PFSK-1 (cell line): Measurements from ENCODE around the gene RPA1.

Experiments
- FOXP2 ChIP-seq: optimal IDR thresholded peaks from 2 replicates; pipeline ENCODE3; 2011; ENCODE audit warnings: borderline replicate concordance, control low read depth, inconsistent platforms; ENCODE audit not compliant: insufficient read depth; ENCODE audit errors: extremely low read length, extremely low read depth
- POLR2AphosphoS5 ChIP-seq: IDR thresholded peaks from 2 replicates; pipeline ENCODE4 v1.6.1; 2012; ENCODE audit warnings: low read depth, mild to moderate bottlenecking, control low read depth, low read length, moderate library complexity
- SIN3A ChIP-seq: IDR thresholded peaks from 2 replicates; pipeline ENCODE4 v1.6.1; 2012; ENCODE audit warnings: mild to moderate bottlenecking, low read length, moderate library complexity, borderline replicate concordance; ENCODE audit not compliant: insufficient read depth
- TAF1 ChIP-seq: IDR thresholded peaks from 2 replicates; pipeline ENCODE4 v1.6.1; 2012; ENCODE audit warnings: low read length, control low read depth, borderline replicate concordance; ENCODE audit not compliant: insufficient read depth
- TF ChIP-seq, protein P1 (sequence below), 2 experiments: IDR thresholded peaks; 2 replicates each; pipeline versions ENCODE4 v1.6.1 to v1.8.0; 2011 to 2012; ENCODE audit warnings: low read depth in 2 of 2, low read length in 2 of 2, control low read depth in 1 of 2, inconsistent platforms in 1 of 2, mild to moderate bottlenecking in 1 of 2, moderate library complexity in 1 of 2; ENCODE audit not compliant: insufficient read depth in 1 of 2

DNA sequence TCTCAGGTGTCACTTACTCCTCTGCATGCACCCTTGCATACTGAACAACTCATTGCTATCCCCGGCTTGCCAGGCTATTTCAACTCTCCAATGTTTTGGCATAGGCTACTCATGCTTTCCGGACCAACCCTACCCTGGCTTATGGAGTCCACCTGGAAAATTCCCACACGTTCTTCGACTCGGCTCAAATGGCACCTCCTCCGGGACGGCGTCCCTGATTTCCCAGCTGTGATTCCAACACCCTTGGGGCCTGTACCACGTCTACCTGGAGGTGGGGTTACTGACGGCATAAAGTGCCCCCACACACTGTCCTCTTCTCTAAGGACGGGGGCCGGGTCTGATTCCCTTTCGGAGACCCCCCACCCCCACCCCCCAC lies 601 bp upstream of the RPA1 start:
- TF ChIP-seq, protein P1, sequence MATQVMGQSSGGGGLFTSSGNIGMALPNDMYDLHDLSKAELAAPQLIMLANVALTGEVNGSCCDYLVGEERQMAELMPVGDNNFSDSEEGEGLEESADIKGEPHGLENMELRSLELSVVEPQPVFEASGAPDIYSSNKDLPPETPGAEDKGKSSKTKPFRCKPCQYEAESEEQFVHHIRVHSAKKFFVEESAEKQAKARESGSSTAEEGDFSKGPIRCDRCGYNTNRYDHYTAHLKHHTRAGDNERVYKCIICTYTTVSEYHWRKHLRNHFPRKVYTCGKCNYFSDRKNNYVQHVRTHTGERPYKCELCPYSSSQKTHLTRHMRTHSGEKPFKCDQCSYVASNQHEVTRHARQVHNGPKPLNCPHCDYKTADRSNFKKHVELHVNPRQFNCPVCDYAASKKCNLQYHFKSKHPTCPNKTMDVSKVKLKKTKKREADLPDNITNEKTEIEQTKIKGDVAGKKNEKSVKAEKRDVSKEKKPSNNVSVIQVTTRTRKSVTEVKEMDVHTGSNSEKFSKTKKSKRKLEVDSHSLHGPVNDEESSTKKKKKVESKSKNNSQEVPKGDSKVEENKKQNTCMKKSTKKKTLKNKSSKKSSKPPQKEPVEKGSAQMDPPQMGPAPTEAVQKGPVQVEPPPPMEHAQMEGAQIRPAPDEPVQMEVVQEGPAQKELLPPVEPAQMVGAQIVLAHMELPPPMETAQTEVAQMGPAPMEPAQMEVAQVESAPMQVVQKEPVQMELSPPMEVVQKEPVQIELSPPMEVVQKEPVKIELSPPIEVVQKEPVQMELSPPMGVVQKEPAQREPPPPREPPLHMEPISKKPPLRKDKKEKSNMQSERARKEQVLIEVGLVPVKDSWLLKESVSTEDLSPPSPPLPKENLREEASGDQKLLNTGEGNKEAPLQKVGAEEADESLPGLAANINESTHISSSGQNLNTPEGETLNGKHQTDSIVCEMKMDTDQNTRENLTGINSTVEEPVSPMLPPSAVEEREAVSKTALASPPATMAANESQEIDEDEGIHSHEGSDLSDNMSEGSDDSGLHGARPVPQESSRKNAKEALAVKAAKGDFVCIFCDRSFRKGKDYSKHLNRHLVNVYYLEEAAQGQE (IDR thresholded peaks at IDR 0.05; ENCODE audit: insufficient read depth in 1 of 2, low read depth in 2 of 2, low read length in 2 of 2) = no peak
- TF ChIP-seq TAF1 (no peak), SIN3A (no peak), POLR2AphosphoS5 (no peak), FOXP2 (no peak)
